Neural cell (in vitro differentiated cells): ENCODE results near the gene ACVR1. TPM values are rescaled to one million over a fixed set of nuclear protein-coding genes. Genes with fewer than 3 reads are reported as not detected.

Source experiments
- H2AFZ ChIP-seq: fragments of 200-600, 300-800 bp; sonication (generic), shearing (Covaris generic); 2 replicates; pipeline ENCODE4 v1.6.0; 2014; ENCODE audit warnings: low read depth, mild to moderate bottlenecking, antibody characterized with exemption, low read length, moderate library complexity
- H3F3A ChIP-seq: fragments of 200-600 bp; shearing (Covaris generic); 2 replicates; pipeline ENCODE4 v1.6.1; 2016; ENCODE audit warnings: mild to moderate bottlenecking, moderate library complexity, mixed read lengths, antibody characterized with exemption, low read length; ENCODE audit not compliant: insufficient read depth, poor library complexity, severe bottlenecking
- H3K27ac ChIP-seq: fragments of 200-600, 300-800 bp; sonication (generic), shearing (Covaris generic); 2 replicates; pipeline ENCODE4 v1.5.1; 2014; ENCODE audit warnings: mild to moderate bottlenecking, low read length, moderate library complexity
- H3K27me3 ChIP-seq: fragments of 300-800, 200-600 bp; sonication (generic), shearing (Covaris generic); 2 replicates; pipeline ENCODE4 v1.6.0; 2014; ENCODE audit warnings: mild to moderate bottlenecking, low read depth, low read length, moderate library complexity; ENCODE audit not compliant: insufficient read depth
- H3K36me3 ChIP-seq: fragments of 300-800, 200-600 bp; sonication (generic), shearing (Covaris generic); 2 replicates; pipeline ENCODE4 v1.5.1; 2014; ENCODE audit warnings: mild to moderate bottlenecking, antibody characterized with exemption, low read length, moderate library complexity; ENCODE audit not compliant: insufficient read depth
- H3K4me2 ChIP-seq: fragments of 300-800, 200-600 bp; sonication (generic), shearing (Covaris generic); 2 replicates; pipeline ENCODE4 v1.6.0; 2014; ENCODE audit warnings: mild to moderate bottlenecking, low read length
- H3K4me3 ChIP-seq: fragments of 300-800, 200-600 bp; sonication (generic), shearing (Covaris generic); 2 replicates; pipeline ENCODE4 v1.5.1; 2014; ENCODE audit warnings: mild to moderate bottlenecking, low read length, moderate library complexity
- H3K79me2 ChIP-seq: fragments of 200-600 bp; shearing (Covaris generic); replicated peaks from 2 replicates; pipeline ENCODE4 v1.6.0; 2014; ENCODE audit warnings: mild to moderate bottlenecking, low read length, moderate library complexity; ENCODE audit not compliant: insufficient read depth
- H3K9ac ChIP-seq: fragments of 300-800, 200-600 bp; sonication (generic), shearing (Covaris generic); 2 replicates; pipeline ENCODE4 v1.6.1; 2016; ENCODE audit warnings: mild to moderate bottlenecking, low read length, mixed read lengths
- H3K9me2 ChIP-seq: fragments of 200-600 bp; shearing (Covaris generic); 2 replicates; pipeline ENCODE4 v1.6.1; 2016; ENCODE audit warnings: mild to moderate bottlenecking, low read length, mixed read lengths; ENCODE audit not compliant: insufficient read depth
- H3K9me3 ChIP-seq: fragments of 200-600, 300-800 bp; sonication (generic), shearing (Covaris generic); 2 replicates; pipeline ENCODE4 v1.6.1; 2016; ENCODE audit warnings: mild to moderate bottlenecking, mixed run types, low read length, moderate library complexity, mixed read lengths
- H4K20me1 ChIP-seq: fragments of 200-600 bp; shearing (Covaris generic); 2 replicates; pipeline ENCODE4 v1.6.1; 2016; ENCODE audit warnings: mild to moderate bottlenecking, mixed run types; ENCODE audit not compliant: insufficient read depth
- CTCF ChIP-seq: fragments of 450-650 bp; IDR thresholded peaks from 2 replicates; pipeline ENCODE4 v1.5.1; 2014; ENCODE audit warnings: antibody characterized with exemption, mild to moderate bottlenecking, moderate library complexity; ENCODE audit not compliant: poor library complexity, severe bottlenecking
- EP300 ChIP-seq: fragments of 450-650 bp; conservative IDR thresholded peaks from 2 replicates; pipeline ENCODE4 v1.6.1; 2014; ENCODE audit warnings: antibody characterized with exemption, mild to moderate bottlenecking, moderate library complexity; ENCODE audit not compliant: poor library complexity, severe bottlenecking
- EZH2 ChIP-seq: fragments of 200-600, 300-800 bp; shearing (Covaris generic), sonication (generic); IDR thresholded peaks from 2 replicates; pipeline ENCODE4 v1.6.1; 2014; ENCODE audit warnings: antibody characterized with exemption, low read length, borderline replicate concordance, mild to moderate bottlenecking; ENCODE audit not compliant: insufficient read depth, poor library complexity, severe bottlenecking
- MXI1 ChIP-seq: fragments of 450-650 bp; conservative IDR thresholded peaks from 2 replicates; pipeline ENCODE4 v1.6.1; 2014; ENCODE audit warnings: antibody characterized with exemption, mild to moderate bottlenecking; ENCODE audit not compliant: poor library complexity, severe bottlenecking
- POLR2AphosphoS5 ChIP-seq: IDR thresholded peaks from 2 replicates; pipeline ENCODE4 v1.6.1; 2012
- RAD21 ChIP-seq: fragments of 450-650 bp; conservative IDR thresholded peaks from 2 replicates; pipeline ENCODE4 v1.6.1; 2014; ENCODE audit warnings: antibody characterized with exemption, mild to moderate bottlenecking, moderate library complexity
- SMC3 ChIP-seq: fragments of 450-650 bp; conservative IDR thresholded peaks from 2 replicates; pipeline ENCODE4 v1.6.1; 2014; ENCODE audit warnings: antibody characterized with exemption, mild to moderate bottlenecking, moderate library complexity; ENCODE audit not compliant: poor library complexity
- TAF1 ChIP-seq: IDR thresholded peaks from 2 replicates; pipeline ENCODE4 v1.6.1; 2012; ENCODE audit warnings: low read depth
- polyA plus RNA-seq: library from polyadenylated mRNA; depleted of rRNA; stranded (reverse); fragments of >200 nt; gene quantifications from 2 replicates; pipeline ENCODE4 v1.2.3, GENCODE V29; 2014
- TF ChIP-seq, protein P1 (sequence below): IDR thresholded peaks from 2 replicates; pipeline ENCODE4 v1.6.1; 2012; ENCODE audit warnings: borderline replicate concordance

The ACVR1 gene
- polyA plus RNA-seq, 1 donor from 2014 or later = 4.0 TPM

GRCh38 chr2:157902692-157903091 is 26.6 kb upstream of the ACVR1 start:
- no peaks in the 10 kb centered on the region for H4K20me1 ChIP-seq
- no peaks in the 10 kb centered on the region for H3K9me3 ChIP-seq
- H3K27ac ChIP-seq = no peak overlapping the region
- H3K4me2 ChIP-seq = no peak overlapping the region
- no peak overlapping the region for H3K9ac ChIP-seq
- no peaks in the 10 kb centered on the region for H3K9me2 ChIP-seq
- no peaks in the 10 kb centered on the region for H3K79me2 ChIP-seq
- TF ChIP-seq TAF1 = no peak
- no peak for TF ChIP-seq RAD21
- TF ChIP-seq POLR2AphosphoS5 = no peak
- no peak for TF ChIP-seq MXI1
- no peak for TF ChIP-seq SMC3
- no peak for TF ChIP-seq CTCF
- TF ChIP-seq, protein P1, sequence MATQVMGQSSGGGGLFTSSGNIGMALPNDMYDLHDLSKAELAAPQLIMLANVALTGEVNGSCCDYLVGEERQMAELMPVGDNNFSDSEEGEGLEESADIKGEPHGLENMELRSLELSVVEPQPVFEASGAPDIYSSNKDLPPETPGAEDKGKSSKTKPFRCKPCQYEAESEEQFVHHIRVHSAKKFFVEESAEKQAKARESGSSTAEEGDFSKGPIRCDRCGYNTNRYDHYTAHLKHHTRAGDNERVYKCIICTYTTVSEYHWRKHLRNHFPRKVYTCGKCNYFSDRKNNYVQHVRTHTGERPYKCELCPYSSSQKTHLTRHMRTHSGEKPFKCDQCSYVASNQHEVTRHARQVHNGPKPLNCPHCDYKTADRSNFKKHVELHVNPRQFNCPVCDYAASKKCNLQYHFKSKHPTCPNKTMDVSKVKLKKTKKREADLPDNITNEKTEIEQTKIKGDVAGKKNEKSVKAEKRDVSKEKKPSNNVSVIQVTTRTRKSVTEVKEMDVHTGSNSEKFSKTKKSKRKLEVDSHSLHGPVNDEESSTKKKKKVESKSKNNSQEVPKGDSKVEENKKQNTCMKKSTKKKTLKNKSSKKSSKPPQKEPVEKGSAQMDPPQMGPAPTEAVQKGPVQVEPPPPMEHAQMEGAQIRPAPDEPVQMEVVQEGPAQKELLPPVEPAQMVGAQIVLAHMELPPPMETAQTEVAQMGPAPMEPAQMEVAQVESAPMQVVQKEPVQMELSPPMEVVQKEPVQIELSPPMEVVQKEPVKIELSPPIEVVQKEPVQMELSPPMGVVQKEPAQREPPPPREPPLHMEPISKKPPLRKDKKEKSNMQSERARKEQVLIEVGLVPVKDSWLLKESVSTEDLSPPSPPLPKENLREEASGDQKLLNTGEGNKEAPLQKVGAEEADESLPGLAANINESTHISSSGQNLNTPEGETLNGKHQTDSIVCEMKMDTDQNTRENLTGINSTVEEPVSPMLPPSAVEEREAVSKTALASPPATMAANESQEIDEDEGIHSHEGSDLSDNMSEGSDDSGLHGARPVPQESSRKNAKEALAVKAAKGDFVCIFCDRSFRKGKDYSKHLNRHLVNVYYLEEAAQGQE = no peak
- no peak for TF ChIP-seq EP300
- no peak for TF ChIP-seq EZH2
- no peak overlapping the region for H2AFZ ChIP-seq
- no peaks in the 10 kb centered on the region for H3K36me3 ChIP-seq
- H3K27me3 ChIP-seq = no peaks in the 10 kb centered on the region
- no peak overlapping the region for H3K4me3 ChIP-seq
- H3F3A ChIP-seq = no peaks in the 10 kb centered on the region

DNA sequence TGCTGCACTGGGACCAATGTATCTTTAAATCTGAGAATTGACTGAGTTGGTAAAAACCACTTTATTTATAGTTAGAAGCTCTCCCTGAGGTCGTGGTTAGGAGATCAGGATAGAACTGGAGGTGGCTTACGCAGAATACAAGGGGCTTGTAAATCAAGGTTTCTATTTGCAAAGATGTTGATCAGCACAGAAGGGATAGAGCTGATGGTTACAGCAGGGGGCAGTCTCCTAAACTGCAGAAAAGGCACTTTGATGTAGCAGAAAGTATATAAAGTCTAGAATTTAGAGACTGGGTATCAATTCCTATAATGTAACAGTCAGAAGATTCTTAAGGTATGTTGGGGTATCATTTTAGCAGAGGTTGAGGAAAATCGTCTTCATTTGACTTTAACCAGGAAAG is 25.2 kb upstream of the ACVR1 start:
- H3K27ac ChIP-seq = no peak overlapping the region
- H3K9me3 ChIP-seq = no peaks in the 10 kb centered on the region
- H3K9ac ChIP-seq = no peak overlapping the region
- H4K20me1 ChIP-seq = no peaks in the 10 kb centered on the region
- no peak overlapping the region for H3K4me3 ChIP-seq
- no peak overlapping the region for H3K4me2 ChIP-seq
- H3K9me2 ChIP-seq = no peaks in the 10 kb centered on the region
- no peaks in the 10 kb centered on the region for H3K36me3 ChIP-seq
- no peaks in the 10 kb centered on the region for H3K79me2 ChIP-seq
- H3K27me3 ChIP-seq = no peaks in the 10 kb centered on the region
- H3F3A ChIP-seq = no peaks in the 10 kb centered on the region
- H2AFZ ChIP-seq = no peak overlapping the region
- TF ChIP-seq SMC3 = no peak
- no peak for TF ChIP-seq TAF1
- no peak for TF ChIP-seq RAD21
- TF ChIP-seq, protein P1 = no peak
- TF ChIP-seq EZH2 = no peak
